H1 (cell line): ENCODE results near the gene CA7. TPM values are rescaled to one million over a fixed set of nuclear protein-coding genes. Genes with fewer than 3 reads are reported as not detected.

Experiments used
- E2F6 ChIP-seq: IDR thresholded peaks from 2 replicates; pipeline ENCODE4 v1.6.1; 2012; ENCODE audit warnings: inconsistent platforms
- HDAC2 ChIP-seq, 2 experiments: fragments of 300-600 bp in 1 of 2; sonication (generic) in 1 of 2; IDR thresholded peaks; 2 replicates each; pipeline ENCODE4 v1.6.1; 2011 to 2012; ENCODE audit warnings: low read depth in 2 of 2, low read length in 2 of 2, mild to moderate bottlenecking in 2 of 2, moderate library complexity in 2 of 2, borderline replicate concordance in 1 of 2, inconsistent platforms in 1 of 2
- JUND ChIP-seq: IDR thresholded peaks from 2 replicates; pipeline ENCODE4 v1.6.1; 2011; ENCODE audit warnings: mild to moderate bottlenecking, improper control_type of control experiment, low read length
- SAP30 ChIP-seq: fragments of 300-600 bp; sonication (generic); IDR thresholded peaks from 2 replicates; pipeline ENCODE4 v1.7.1; 2012; ENCODE audit warnings: low read length, moderate library complexity, mild to moderate bottlenecking, inconsistent platforms; ENCODE audit not compliant: insufficient read depth, insufficient replicate concordance
- SP4 ChIP-seq: IDR thresholded peaks from 2 replicates; pipeline ENCODE4 v1.6.1; 2012; ENCODE audit warnings: low read length, inconsistent platforms
- polyA plus RNA-seq, 7 experiments: library from polyadenylated mRNA; depleted of rRNA in 3 of 7; stranded (reverse) in 5 of 7; unstranded in 2 of 7; fragments of >200 nt in 5 of 7; fragments of 200-250 nt in 2 of 7; gene quantifications; 1 replicate in 5 of 7; 2 replicates in 1 of 7; 4 replicates in 1 of 7; pipeline versions ENCODE4 v1.2.1 to v1.2.3, GENCODE V29; 2011 to 2013; ENCODE audit warnings: missing spikeins in 2 of 7, mixed read lengths in 2 of 7
- total RNA-seq: library from RNA; stranded (reverse); fragmentation: NEBNext Ultra II Directional; extraction: Animal tissue kit (Norgen Biotek cat#: 25700); gene quantifications from 2 replicates; pipeline ENCODE4 v1.2.1, GENCODE V29; 2021

CA7 gene
- total and polyA plus RNA-seq, 2 of the 8 experiments (the other 6 are each of a cell fraction or from before 2014, with no cell fraction given) = 1.7 to 2.7 TPM

GRCh38 chr16:66886321-66886720 is 42.1 kb downstream of the CA7 start (continued):
- no peak for TF ChIP-seq E2F6
- no peak for TF ChIP-seq JUND
- TF ChIP-seq SAP30 = no peak
- TF ChIP-seq HDAC2 (IDR thresholded peaks at IDR 0.05; ENCODE audit: borderline replicate concordance in 1 of 2, low read depth in 2 of 2, low read length in 2 of 2) = no peak
- no peak for TF ChIP-seq SP4
- TF ChIP-seq, all 59 proteins: peak for 0
